ENCODE results near the gene ADGRD1. TPM values are rescaled to one million over a fixed set of nuclear protein-coding genes. Genes with fewer than 3 reads are reported as not detected.
A peak's percentile ranks its signal among the peaks of the same experiment; 100 is the strongest.

The ADGRD1 gene
- polyA plus RNA-seq, 1 donor = 84.8 TPM

GRCh38 chr12:130920119-130920703 is 33.5 kb upstream of the ADGRD1 start:
- Histone ChIP-seq H3K27ac (ENCODE audit: low read length) (no peak overlapping the region), H3K27me3 (ENCODE audit: control insufficient read depth, insufficient read depth, low read length) (no peaks in the 10 kb centered on the region), H3K4me3 (ENCODE audit: low read length) (no peak overlapping the region), H3K9me3 (ENCODE audit: control insufficient read depth, low read depth, low read length) (no peaks in the 10 kb centered on the region), H3K4me1 (ENCODE audit: control insufficient read depth, insufficient read depth, low read length) (no peaks in the 10 kb centered on the region), H3K36me3 (ENCODE audit: control insufficient read depth, insufficient read depth, low read length) (no peaks in the 10 kb centered on the region)
- no CpG with 5 or more reads among the region's 15 CpGs for WGBS (ENCODE audit: insufficient coverage, low lambda C conversion rate)
- peak in 1 of 2 donors; percentile 44 for DNase-seq

GRCh38 chr12:130920723-130921381 is 32.9 kb upstream of the ADGRD1 start:
- no peak overlapping the region for H3K27ac ChIP-seq (ENCODE audit: low read length)
- H3K4me3 ChIP-seq (ENCODE audit: low read length) = no peak overlapping the region
- H3K36me3 ChIP-seq (ENCODE audit: control insufficient read depth, insufficient read depth, low read length) = no peaks in the 10 kb centered on the region
- peak; percentile 49 to 60 for DNase-seq
- whole genome bisulfite sequencing (ENCODE audit: insufficient coverage, low lambda C conversion rate) = no CpG with 5 or more reads among the region's 8 CpGs
- H3K27me3 ChIP-seq (ENCODE audit: control insufficient read depth, insufficient read depth, low read length) = no peaks in the 10 kb centered on the region
- no peaks in the 10 kb centered on the region for H3K9me3 ChIP-seq (ENCODE audit: control insufficient read depth, low read depth, low read length)
- no peaks in the 10 kb centered on the region for H3K4me1 ChIP-seq (ENCODE audit: control insufficient read depth, insufficient read depth, low read length)

DNA sequence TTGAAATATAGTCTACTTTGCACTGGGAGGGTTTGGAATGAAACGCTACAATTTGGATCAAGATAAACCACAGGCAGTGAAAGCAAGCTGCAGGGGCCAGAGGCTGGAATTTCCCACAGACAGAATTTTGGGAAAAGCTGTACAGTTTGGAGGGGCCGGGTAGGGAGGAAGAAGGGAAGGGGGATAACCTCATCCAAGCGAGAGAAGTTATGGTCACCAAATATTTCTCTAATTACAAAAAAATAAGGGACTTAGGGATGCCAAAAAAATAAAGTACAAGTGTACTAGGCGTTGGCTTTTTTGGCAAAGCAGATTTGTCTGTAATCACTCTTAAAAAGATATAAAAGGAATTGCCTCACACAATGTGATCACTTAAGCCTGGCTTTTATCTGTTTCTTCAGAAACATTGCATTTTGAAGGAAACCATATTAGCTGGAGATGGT is 31.2 kb upstream of the ADGRD1 start:
- H3K36me3 ChIP-seq (ENCODE audit: control insufficient read depth, insufficient read depth, low read length) = no peaks in the 10 kb centered on the region
- no peak overlapping the region for H3K27ac ChIP-seq (ENCODE audit: low read length)
- DNase-seq = no peak
- H3K27me3 ChIP-seq (ENCODE audit: control insufficient read depth, insufficient read depth, low read length) = no peaks in the 10 kb centered on the region
- H3K4me3 ChIP-seq (ENCODE audit: low read length) = no peak overlapping the region
- no peaks in the 10 kb centered on the region for H3K4me1 ChIP-seq (ENCODE audit: control insufficient read depth, insufficient read depth, low read length)
- 100% methylated on average over 1 of the region's 4 CpGs for WGBS (ENCODE audit: insufficient coverage, low lambda C conversion rate)
- H3K9me3 ChIP-seq (ENCODE audit: control insufficient read depth, low read depth, low read length) = no peaks in the 10 kb centered on the region

DNA sequence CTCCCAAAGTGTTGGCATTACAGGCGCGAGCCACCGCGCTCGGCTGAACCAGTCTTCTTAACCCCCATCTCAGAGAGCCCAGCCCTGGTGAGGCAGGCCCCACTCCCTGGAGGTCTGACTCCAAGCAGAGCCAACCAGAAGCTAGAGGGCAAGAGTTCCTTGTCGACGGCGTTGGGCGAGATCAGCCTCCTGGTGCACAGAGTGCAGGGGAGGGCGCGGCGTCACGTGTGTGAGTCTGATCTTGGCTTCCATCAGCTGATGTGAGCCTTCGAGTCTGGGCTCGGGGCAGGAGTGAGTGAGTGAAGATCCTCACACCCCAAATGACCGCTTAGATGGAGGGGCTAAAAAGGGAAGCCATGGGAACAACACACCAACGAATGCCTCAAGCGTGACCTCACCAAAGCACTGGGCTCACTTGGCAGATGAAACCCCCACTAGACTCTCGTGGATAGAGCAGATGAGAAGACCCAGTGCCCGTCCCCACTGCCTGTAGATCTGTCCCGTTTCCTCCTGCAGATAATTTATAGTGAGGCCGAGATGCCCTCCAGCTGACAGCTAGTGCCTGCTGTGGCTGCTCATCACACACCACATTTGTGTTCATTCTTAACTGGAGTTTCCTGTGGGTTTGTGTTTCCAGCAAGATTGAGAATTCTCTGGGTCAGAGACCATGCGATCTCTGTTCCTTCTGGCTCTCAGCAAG is 28.6 kb upstream of the ADGRD1 start:
- Histone ChIP-seq H3K36me3 (ENCODE audit: control insufficient read depth, insufficient read depth, low read length) (no peaks in the 10 kb centered on the region), H3K4me3 (ENCODE audit: low read length) (no peak overlapping the region), H3K9me3 (ENCODE audit: control insufficient read depth, low read depth, low read length) (no peaks in the 10 kb centered on the region), H3K27me3 (ENCODE audit: control insufficient read depth, insufficient read depth, low read length) (no peaks in the 10 kb centered on the region), H3K4me1 (ENCODE audit: control insufficient read depth, insufficient read depth, low read length) (no peaks in the 10 kb centered on the region), H3K27ac (ENCODE audit: low read length) (no peak overlapping the region)
- no peak for DNase-seq
- no CpG with 5 or more reads among the region's 23 CpGs for WGBS (ENCODE audit: insufficient coverage, low lambda C conversion rate)

DNA sequence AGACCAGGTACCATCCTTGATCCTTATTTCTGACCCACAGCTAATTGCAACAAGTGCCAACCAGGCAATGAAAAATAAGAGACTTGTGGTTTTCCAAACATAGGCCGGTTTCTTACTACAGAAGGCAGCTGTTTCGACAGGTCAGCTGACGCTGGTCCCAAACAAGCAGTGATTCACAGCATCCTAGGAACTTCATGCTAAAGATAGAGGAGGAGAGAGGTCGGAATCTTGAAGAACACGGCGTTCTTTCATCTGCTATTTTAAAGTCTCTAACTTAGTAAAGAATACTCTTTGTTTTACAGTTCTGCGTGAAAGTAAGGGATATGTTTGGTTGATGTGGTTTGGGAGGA is 28.1 kb upstream of the ADGRD1 start:
- Histone ChIP-seq H3K4me3 (ENCODE audit: low read length) (no peak overlapping the region), H3K4me1 (ENCODE audit: control insufficient read depth, insufficient read depth, low read length) (no peaks in the 10 kb centered on the region), H3K9me3 (ENCODE audit: control insufficient read depth, low read depth, low read length) (no peaks in the 10 kb centered on the region), H3K27me3 (ENCODE audit: control insufficient read depth, insufficient read depth, low read length) (no peaks in the 10 kb centered on the region), H3K36me3 (ENCODE audit: control insufficient read depth, insufficient read depth, low read length) (no peaks in the 10 kb centered on the region), H3K27ac (ENCODE audit: low read length) (no peak overlapping the region)
- DNase-seq = no peak
- WGBS (ENCODE audit: insufficient coverage, low lambda C conversion rate) = 80% methylated on average over 1 of the region's 7 CpGs

DNA sequence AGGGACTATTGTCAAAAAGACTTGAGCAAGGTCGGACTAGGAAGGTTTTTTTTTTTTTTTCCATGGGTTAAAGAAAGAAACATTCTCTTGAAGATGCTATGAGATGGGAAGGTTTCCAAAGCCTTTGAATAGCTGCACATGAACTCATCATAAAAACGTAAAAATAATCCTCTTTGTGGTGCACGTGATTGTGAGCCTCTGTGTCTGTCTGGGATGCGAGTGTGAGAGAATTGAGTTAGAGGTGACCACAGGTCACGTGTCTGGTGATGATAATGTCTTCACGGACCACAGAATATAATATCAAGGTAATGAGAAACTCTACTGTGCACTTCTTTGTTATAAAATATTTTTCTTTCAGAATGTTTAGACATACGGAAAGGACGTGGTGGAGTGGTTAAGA is 24.3 kb upstream of the ADGRD1 start:
- no peaks in the 10 kb centered on the region for H3K36me3 ChIP-seq (ENCODE audit: control insufficient read depth, insufficient read depth, low read length)
- no peaks in the 10 kb centered on the region for H3K9me3 ChIP-seq (ENCODE audit: control insufficient read depth, low read depth, low read length)
- DNase-seq = no peak
- no peaks in the 10 kb centered on the region for H3K4me1 ChIP-seq (ENCODE audit: control insufficient read depth, insufficient read depth, low read length)
- no peak overlapping the region for H3K4me3 ChIP-seq (ENCODE audit: low read length)
- no peaks in the 10 kb centered on the region for H3K27me3 ChIP-seq (ENCODE audit: control insufficient read depth, insufficient read depth, low read length)
- WGBS (ENCODE audit: insufficient coverage, low lambda C conversion rate) = 80% methylated on average over 1 of the region's 8 CpGs
- no peak overlapping the region for H3K27ac ChIP-seq (ENCODE audit: low read length)

GRCh38 chr12:130932061-130932930 is 21.4 kb upstream of the ADGRD1 start:
- H3K27ac ChIP-seq (ENCODE audit: low read length) = no peak overlapping the region
- DNase-seq = no peak
- no peak overlapping the region for H3K4me3 ChIP-seq (ENCODE audit: low read length)
- no peaks in the 10 kb centered on the region for H3K36me3 ChIP-seq (ENCODE audit: control insufficient read depth, insufficient read depth, low read length)
- no peaks in the 10 kb centered on the region for H3K9me3 ChIP-seq (ENCODE audit: control insufficient read depth, low read depth, low read length)
- WGBS (ENCODE audit: insufficient coverage, low lambda C conversion rate) = no CpG with 5 or more reads among the region's 10 CpGs
- H3K4me1 ChIP-seq (ENCODE audit: control insufficient read depth, insufficient read depth, low read length) = no peaks in the 10 kb centered on the region
- H3K27me3 ChIP-seq (ENCODE audit: control insufficient read depth, insufficient read depth, low read length) = no peaks in the 10 kb centered on the region

DNA sequence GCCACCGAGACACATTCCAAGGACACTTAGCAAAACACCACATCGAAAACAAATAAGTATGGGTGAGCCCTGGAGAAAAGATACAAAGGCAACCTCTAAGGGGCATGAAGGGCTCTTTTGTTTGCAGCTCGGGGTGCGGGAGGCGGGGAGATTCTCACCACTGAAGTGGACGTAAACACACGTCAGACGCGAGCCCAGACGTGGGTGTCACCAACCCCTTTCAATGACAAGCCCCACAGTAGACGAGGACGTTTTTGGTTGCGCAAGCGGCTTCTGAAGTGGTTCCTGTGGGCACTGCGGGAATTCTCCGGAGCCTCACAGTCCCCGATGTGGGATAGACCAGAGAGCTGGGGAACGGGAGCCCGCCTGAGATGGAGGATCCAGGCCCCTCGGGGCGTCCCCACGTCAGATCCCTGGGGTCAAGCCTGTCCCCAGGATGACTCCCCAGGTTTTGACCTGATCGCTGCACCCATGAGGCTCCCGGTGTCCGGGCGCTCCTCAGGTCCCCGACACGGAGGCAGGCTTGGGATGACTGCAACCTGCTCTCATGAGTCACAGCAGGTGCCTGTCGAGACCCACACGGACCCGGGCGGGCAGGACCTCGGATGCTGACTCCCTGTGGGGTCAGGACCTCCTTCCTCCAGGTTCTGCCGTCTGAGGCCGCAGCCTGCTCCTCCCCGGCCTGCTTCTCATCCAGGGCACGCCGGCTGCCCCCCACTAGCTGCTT is 20.3 kb upstream of the ADGRD1 start:
- Histone ChIP-seq H3K4me1 (ENCODE audit: control insufficient read depth, insufficient read depth, low read length) (no peaks in the 10 kb centered on the region), H3K36me3 (ENCODE audit: control insufficient read depth, insufficient read depth, low read length) (no peaks in the 10 kb centered on the region), H3K27ac (ENCODE audit: low read length) (no peak overlapping the region), H3K4me3 (ENCODE audit: low read length) (no peak overlapping the region), H3K27me3 (ENCODE audit: control insufficient read depth, insufficient read depth, low read length) (no peaks in the 10 kb centered on the region), H3K9me3 (ENCODE audit: control insufficient read depth, low read depth, low read length) (no peaks in the 10 kb centered on the region)
- whole genome bisulfite sequencing (ENCODE audit: insufficient coverage, low lambda C conversion rate) = no CpG with 5 or more reads among the region's 38 CpGs
- DNase-seq = no peak

DNA sequence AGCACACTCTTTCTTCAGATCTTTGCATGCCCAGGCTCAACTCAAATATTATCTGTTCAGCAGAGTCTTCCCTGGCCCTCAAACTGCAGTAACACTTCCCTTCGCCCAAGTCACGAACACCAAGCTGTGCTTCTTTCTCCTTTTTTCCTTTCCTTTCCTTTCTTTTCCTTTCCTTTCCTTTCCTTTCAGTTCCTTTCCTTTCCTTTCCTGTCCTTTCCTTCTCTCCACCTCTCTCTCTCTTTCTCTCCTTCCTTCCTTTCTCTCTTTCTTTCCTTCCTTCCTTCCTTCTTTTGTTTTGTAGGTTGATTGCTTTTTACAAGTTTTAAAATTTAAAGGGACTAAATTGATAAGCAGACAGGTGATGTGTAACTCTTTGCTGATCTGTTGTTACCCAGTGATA is 19.0 kb upstream of the ADGRD1 start:
- no peak overlapping the region for H3K27ac ChIP-seq (ENCODE audit: low read length)
- DNase-seq = no peak
- 90% methylated on average over 2 of the region's 2 CpGs for WGBS (ENCODE audit: insufficient coverage, low lambda C conversion rate)
- no peak overlapping the region for H3K4me3 ChIP-seq (ENCODE audit: low read length)
- no peaks in the 10 kb centered on the region for H3K27me3 ChIP-seq (ENCODE audit: control insufficient read depth, insufficient read depth, low read length)
- no peaks in the 10 kb centered on the region for H3K4me1 ChIP-seq (ENCODE audit: control insufficient read depth, insufficient read depth, low read length)
- H3K9me3 ChIP-seq (ENCODE audit: control insufficient read depth, low read depth, low read length) = no peaks in the 10 kb centered on the region
- H3K36me3 ChIP-seq (ENCODE audit: control insufficient read depth, insufficient read depth, low read length) = no peaks in the 10 kb centered on the region

DNA sequence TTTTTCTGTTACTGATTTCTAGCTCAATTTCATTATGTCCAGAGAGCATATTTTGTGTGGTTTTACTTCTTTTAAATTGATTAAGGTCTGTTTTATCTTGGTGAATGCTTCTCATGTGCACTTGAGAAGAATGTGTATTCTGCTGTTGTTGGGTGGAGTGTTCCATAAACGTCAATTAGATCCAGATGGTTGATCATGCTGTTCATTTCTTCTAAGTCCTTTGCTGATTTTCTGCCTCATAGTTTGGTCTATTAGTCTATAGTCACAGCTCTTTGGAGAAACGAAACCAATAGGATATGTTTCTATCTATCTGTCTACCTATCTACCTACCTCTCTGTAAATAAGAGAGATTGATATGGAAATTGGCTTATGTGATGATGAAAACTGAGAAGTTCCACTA is 17.1 kb upstream of the ADGRD1 start:
- no CpG with 5 or more reads among the region's 2 CpGs for WGBS (ENCODE audit: insufficient coverage, low lambda C conversion rate)
- H3K4me1 ChIP-seq (ENCODE audit: control insufficient read depth, insufficient read depth, low read length) = no peaks in the 10 kb centered on the region

More for the DNA sequence above, 17.1 kb upstream of the ADGRD1 start:
- Histone ChIP-seq H3K27me3 (ENCODE audit: control insufficient read depth, insufficient read depth, low read length) (no peaks in the 10 kb centered on the region), H3K4me3 (ENCODE audit: low read length) (no peak overlapping the region), H3K27ac (ENCODE audit: low read length) (no peak overlapping the region), H3K36me3 (ENCODE audit: control insufficient read depth, insufficient read depth, low read length) (no peaks in the 10 kb centered on the region), H3K9me3 (ENCODE audit: control insufficient read depth, low read depth, low read length) (peaks cover 4% of the 10 kb centered on the region)
- no peak for DNase-seq

All from large intestine (tissue), 3 donors.